OCI-LY3 (cell line): Measurements from ENCODE around the gene BRINP2.

Experiments used
- EZH2phosphoT487 ChIP-seq: fragments of 200-600 bp; shearing (Covaris generic); IDR thresholded peaks from 2 replicates; pipeline ENCODE4 v1.6.1; 2018; ENCODE audit warnings: antibody characterized with exemption, mixed run types, low read depth
- TF ChIP-seq, protein P1 (sequence below): fragments of 200-600, 300-600 bp; sonication (generic); IDR thresholded peaks from 2 replicates; pipeline ENCODE4 v1.5.1; 2014; ENCODE audit warnings: antibody characterized with exemption, low read length, low read depth

GRCh38 chr1:177142010-177142409 lies 28.7 kb upstream of the BRINP2 start:
- TF ChIP-seq, protein P1, sequence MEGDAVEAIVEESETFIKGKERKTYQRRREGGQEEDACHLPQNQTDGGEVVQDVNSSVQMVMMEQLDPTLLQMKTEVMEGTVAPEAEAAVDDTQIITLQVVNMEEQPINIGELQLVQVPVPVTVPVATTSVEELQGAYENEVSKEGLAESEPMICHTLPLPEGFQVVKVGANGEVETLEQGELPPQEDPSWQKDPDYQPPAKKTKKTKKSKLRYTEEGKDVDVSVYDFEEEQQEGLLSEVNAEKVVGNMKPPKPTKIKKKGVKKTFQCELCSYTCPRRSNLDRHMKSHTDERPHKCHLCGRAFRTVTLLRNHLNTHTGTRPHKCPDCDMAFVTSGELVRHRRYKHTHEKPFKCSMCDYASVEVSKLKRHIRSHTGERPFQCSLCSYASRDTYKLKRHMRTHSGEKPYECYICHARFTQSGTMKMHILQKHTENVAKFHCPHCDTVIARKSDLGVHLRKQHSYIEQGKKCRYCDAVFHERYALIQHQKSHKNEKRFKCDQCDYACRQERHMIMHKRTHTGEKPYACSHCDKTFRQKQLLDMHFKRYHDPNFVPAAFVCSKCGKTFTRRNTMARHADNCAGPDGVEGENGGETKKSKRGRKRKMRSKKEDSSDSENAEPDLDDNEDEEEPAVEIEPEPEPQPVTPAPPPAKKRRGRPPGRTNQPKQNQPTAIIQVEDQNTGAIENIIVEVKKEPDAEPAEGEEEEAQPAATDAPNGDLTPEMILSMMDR, result no peak
- no peak for TF ChIP-seq EZH2phosphoT487
